ENCODE data around the gene TRIM44. TPM values are rescaled to one million over a fixed set of nuclear protein-coding genes. Genes with fewer than 3 reads are reported as not detected.
A peak's percentile ranks its signal among the peaks of the same experiment; 100 is the strongest.

Gene TRIM44, protein sequence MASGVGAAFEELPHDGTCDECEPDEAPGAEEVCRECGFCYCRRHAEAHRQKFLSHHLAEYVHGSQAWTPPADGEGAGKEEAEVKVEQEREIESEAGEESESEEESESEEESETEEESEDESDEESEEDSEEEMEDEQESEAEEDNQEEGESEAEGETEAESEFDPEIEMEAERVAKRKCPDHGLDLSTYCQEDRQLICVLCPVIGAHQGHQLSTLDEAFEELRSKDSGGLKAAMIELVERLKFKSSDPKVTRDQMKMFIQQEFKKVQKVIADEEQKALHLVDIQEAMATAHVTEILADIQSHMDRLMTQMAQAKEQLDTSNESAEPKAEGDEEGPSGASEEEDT
- polyA plus RNA-seq (2011; rRNA removed) (62.0 and 69.9 TPM in 2 replicates), polyA minus RNA-seq (2011; rRNA and poly(A)+ RNA removed) (58.3 and 58.8 TPM in 2 replicates)

DNA sequence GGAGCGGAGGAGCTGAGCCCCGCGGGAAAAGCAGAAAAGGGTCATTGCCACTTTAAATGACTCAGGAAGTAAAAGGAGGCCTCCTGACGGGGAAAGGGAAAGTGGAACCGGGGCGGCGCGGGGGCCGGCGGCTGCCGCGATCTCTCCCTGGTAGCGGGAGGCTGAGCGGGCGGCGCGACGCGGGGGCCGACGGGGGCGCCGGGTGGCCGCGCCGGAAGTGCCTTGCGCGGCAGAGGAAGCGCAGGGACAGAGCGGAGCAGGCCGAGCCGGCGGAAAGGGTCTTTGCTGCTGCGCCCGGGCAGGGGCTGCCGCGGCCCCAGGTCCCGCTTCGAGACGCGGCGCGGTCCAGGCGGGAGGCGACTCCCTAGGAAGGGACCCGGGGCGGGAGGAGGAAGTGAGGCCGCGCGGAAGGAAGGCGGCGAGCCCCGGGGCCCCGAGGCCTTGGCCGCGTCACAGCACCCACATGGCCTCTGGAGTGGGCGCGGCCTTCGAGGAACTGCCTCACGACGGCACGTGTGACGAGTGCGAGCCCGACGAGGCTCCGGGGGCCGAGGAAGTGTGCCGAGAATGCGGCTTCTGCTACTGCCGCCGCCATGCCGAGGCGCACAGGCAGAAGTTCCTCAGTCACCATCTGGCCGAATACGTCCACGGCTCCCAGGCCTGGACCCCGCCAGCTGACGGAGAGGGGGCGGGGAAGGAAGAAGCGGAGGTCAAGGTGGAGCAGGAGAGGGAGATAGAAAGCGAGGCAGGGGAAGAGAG is at the start of gene TRIM44:
TRIM44 (plus strand) TSS at position 127 of the 759 bp plus-strand sequence; CDS start at position 464, 337 bp downstream.
- Histone ChIP-seq H3K27me3 (ENCODE audit: control insufficient read depth, insufficient read depth, low read length) (no peaks in the 10 kb centered on the region), H3K36me3 (ENCODE audit: control insufficient read depth, insufficient read depth, low read length) (0 out of 2 replicates have a peak, but pooled peaks cover 2% of the 10 kb centered on the region), H3K4me3 (ENCODE audit: low read depth, low read length) (peak within 1 kb of the TSS; percentile 66)
- ChIA-PET CTCF (interaction anchor here (0.5 kb wide), 1 partner anchor 447 kb away, joined by 3 read pairs; no protein-coding TSS in a partner anchor), POLR2A (interaction anchor here (0.5 kb wide), 1 partner anchor 163 kb away, joined by 3 read pairs; no protein-coding TSS in a partner anchor)
- peak; percentile 50 for DNase-seq (ENCODE audit: low read depth)
- TF ChIP-seq, protein P1, sequence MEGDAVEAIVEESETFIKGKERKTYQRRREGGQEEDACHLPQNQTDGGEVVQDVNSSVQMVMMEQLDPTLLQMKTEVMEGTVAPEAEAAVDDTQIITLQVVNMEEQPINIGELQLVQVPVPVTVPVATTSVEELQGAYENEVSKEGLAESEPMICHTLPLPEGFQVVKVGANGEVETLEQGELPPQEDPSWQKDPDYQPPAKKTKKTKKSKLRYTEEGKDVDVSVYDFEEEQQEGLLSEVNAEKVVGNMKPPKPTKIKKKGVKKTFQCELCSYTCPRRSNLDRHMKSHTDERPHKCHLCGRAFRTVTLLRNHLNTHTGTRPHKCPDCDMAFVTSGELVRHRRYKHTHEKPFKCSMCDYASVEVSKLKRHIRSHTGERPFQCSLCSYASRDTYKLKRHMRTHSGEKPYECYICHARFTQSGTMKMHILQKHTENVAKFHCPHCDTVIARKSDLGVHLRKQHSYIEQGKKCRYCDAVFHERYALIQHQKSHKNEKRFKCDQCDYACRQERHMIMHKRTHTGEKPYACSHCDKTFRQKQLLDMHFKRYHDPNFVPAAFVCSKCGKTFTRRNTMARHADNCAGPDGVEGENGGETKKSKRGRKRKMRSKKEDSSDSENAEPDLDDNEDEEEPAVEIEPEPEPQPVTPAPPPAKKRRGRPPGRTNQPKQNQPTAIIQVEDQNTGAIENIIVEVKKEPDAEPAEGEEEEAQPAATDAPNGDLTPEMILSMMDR (IDR thresholded peaks at IDR 0.05; ENCODE audit: insufficient read depth, low read depth, low read length), result no peak

DNA sequence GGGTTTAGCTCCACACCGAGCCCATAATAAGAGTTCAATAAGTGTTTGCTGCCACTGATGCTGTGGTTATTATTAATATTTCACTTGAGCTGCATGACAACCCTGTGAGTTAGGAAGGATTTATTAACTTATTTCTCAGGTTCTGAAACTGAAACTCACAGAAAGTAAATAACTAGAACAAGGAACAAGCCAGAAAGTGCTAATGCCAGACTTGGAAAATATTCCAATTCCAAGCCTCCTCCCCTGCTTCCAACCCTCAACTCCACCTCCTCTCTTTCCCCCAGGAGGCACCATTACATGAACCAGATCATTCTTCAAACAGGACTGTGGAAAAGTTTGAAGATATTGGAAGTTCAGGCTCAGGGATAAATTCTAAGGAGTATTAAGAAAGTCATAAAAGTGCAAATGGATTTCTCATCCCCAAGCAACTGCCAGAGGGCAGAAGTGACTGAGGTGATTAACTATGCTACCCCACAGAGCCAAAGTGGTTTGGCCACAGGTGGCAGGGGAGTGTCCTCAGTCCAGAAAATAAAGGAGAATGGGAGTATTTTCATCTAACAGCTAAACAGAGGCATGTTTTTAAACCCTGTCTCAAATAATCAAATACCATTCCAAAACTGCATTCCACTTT is 47.5 kb upstream of the TRIM44 start:
- DNase-seq (ENCODE audit: low read depth), result no peak
- POLR2A ChIA-PET, result no interaction called here

DNA sequence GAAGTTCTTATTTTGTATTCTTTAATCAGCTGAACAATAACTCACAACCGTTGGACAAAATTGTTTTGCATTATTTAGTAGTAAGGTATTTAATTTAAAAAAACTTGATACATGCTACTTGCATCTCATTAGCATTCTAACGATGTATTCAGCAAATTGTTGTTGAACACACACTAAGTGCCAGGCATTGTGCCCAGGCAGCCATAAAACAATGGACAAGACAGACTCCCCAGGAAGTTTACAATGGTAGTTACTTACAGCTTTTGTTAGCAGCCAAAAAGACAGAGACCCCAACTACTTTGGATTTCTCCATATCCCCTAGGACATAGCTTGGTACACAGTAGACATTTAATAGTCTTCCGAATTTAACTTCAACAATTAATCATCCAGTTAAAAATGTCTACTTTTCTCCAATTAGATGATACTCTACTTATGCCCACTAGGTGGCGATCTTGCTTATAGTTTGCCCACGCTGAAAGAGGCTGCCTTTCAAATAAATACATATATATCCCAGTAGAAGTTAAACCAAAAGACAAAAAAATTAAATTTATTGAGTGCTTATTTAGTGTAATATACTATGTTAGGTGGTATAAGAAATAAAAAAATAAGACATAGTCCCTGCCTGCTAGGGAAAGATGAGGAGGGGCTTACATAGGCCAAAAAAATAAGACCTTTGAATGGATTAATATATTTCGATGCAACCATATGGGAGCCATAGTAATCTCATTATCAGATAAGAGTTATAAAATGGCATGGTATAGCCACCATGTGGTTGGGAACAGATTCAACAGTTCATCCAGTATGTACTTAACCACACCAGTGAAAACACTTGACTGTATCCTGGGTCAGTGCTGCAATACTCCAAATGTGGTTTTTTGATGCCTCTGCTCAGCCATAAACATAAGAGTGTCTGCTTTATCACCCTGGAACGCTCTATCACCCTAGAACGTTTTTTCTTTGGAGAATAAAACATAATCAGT is 46.4 kb upstream of the TRIM44 start:
- DNase-seq (ENCODE audit: low read depth), result no peak
- Histone ChIP-seq H3K4me3 (ENCODE audit: low read depth, low read length) (no peak overlapping the region), H3K36me3 (ENCODE audit: control insufficient read depth, insufficient read depth, low read length) (no peaks in the 10 kb centered on the region), H3K27me3 (ENCODE audit: control insufficient read depth, insufficient read depth, low read length) (no peaks in the 10 kb centered on the region)
- ChIA-PET CTCF (interaction anchor here (0.7 to 2.8 kb wide), 16 partner anchors 10 to 651 kb away, joined by 3 to 17 read pairs (median 4); partner anchors contain the start of gene PAMR1), POLR2A (no interaction called here)
- TF ChIP-seq, protein P1 (IDR thresholded peaks at IDR 0.05; ENCODE audit: insufficient read depth, low read depth, low read length), result peak; percentile 62

More for the DNA sequence above, 47.5 kb upstream of the TRIM44 start:
- Histone ChIP-seq H3K4me3 (ENCODE audit: low read depth, low read length) (no peak overlapping the region), H3K27me3 (ENCODE audit: control insufficient read depth, insufficient read depth, low read length) (no peaks in the 10 kb centered on the region), H3K36me3 (ENCODE audit: control insufficient read depth, insufficient read depth, low read length) (no peaks in the 10 kb centered on the region)
- CTCF ChIA-PET, result interaction anchor here (0.8 to 2.8 kb wide), 11 partner anchors 8 to 652 kb away, joined by 3 to 17 read pairs (median 5); partner anchors contain the start of gene PAMR1
- TF ChIP-seq, protein P1 (IDR thresholded peaks at IDR 0.05; ENCODE audit: insufficient read depth, low read depth, low read length), result no peak

DNA sequence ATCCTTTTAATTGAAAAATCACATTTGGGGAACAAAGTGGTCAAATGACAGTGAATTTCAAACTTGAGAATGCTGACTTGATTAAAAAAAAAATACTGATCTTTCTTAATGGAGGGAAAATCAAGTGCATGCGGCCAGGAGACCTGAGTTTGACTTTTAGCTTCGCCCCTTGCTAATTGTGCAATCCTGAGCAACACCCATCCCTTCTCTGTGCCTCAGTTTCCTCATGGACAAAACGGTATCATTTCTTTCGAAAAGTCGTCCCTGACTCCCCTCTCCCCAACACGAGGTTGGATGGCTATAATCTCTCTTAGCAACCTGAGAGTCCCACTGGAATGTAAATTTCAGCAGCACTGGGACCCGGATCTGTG is 45.3 kb upstream of the TRIM44 start:
- no peak overlapping the region; the same call in 1 of the 2 replicates for H3K4me3 ChIP-seq (ENCODE audit: low read depth, low read length)
- no peaks in the 10 kb centered on the region for H3K36me3 ChIP-seq (ENCODE audit: control insufficient read depth, insufficient read depth, low read length)
- TF ChIP-seq, protein P1 (IDR thresholded peaks at IDR 0.05; ENCODE audit: insufficient read depth, low read depth, low read length), result no peak
- no peaks in the 10 kb centered on the region for H3K27me3 ChIP-seq (ENCODE audit: control insufficient read depth, insufficient read depth, low read length)
- CTCF ChIA-PET, result interaction anchor here (0.7 to 1.8 kb wide), 7 partner anchors 9 to 836 kb away, joined by 3 to 8 read pairs (median 4); no protein-coding TSS in a partner anchor
- POLR2A ChIA-PET, result interaction anchor here (0.6 kb wide), 1 partner anchor 164 kb away, joined by 3 read pairs; no protein-coding TSS in a partner anchor
- no peak for DNase-seq (ENCODE audit: low read depth)
